Spinal cord (tissue), 10 donors: ENCODE data around the gene IGFALS. TPM values are rescaled to one million over a fixed set of nuclear protein-coding genes. Genes with fewer than 3 reads are reported as not detected.
"Not testable (repeated sequence)": the region's sequence is repeated elsewhere in the genome, so short reads cannot be mapped to it uniquely, and the experiment has no call there.

Experiments used
- DNase-seq, 6 donors: peaks; one replicate each; pipeline versions ENCODE4 v3.0.0 to v3.0.0-alpha.2; 2013 to 2015; ENCODE audit warnings: low spot score in 6 of 6, low read depth in 4 of 6
- H3K27ac ChIP-seq: one replicate; pipeline ENCODE4 v1.5.1; 2013; ENCODE audit warnings: low read depth, low read length, control low read depth
- H3K27me3 ChIP-seq: one replicate; pipeline ENCODE4 v1.6.1; 2013; ENCODE audit warnings: low read length; ENCODE audit not compliant: control insufficient read depth, insufficient read depth
- H3K36me3 ChIP-seq: one replicate; pipeline ENCODE4 v1.6.1; 2013; ENCODE audit warnings: low read length; ENCODE audit not compliant: control insufficient read depth, insufficient read depth
- H3K4me1 ChIP-seq: one replicate; pipeline ENCODE4 v1.6.1; 2013; ENCODE audit warnings: low read length; ENCODE audit not compliant: control insufficient read depth, insufficient read depth
- H3K4me3 ChIP-seq: one replicate; pipeline ENCODE4 v1.5.1; 2013; ENCODE audit warnings: low read depth, low read length, control low read depth
- H3K9me3 ChIP-seq: one replicate; pipeline ENCODE4 v1.6.1; 2013; ENCODE audit warnings: low read length; ENCODE audit not compliant: control insufficient read depth, insufficient read depth
- WGBS: methylation state at CpG from one replicate; pipeline ENCODE4 v1.1.5; 2013; ENCODE audit warnings: missing lambda C conversion rate; ENCODE audit not compliant: insufficient coverage; 5-methylcytosine and 5-hydroxymethylcytosine counted together
- polyA plus RNA-seq, 2 donors: library from polyadenylated mRNA; unstranded; fragments of 120-200 nt; gene quantifications; one replicate each; pipeline ENCODE4 v1.2.1, GENCODE V29; 2013; ENCODE audit not compliant: insufficient read length in 2 of 2
- total RNA-seq, 2 donors: library from RNA; depleted of rRNA in 1 of 2; stranded (reverse); fragments of 120-200 nt in 1 of 2; fragments of >200 nt in 1 of 2; gene quantifications; one replicate each; pipeline versions ENCODE4 v1.2.3 to v1.2.4, GENCODE V29; 2013 to 2014
- donor health status: healthy.

The IGFALS gene
- total and polyA plus RNA-seq, 4 donors, result 0.33 to 1.3 (median 0.39) TPM; not detected in 1

GRCh38 chr16:1807626-1808025 lies 14.1 kb upstream of the IGFALS start:
- Histone ChIP-seq H3K4me1 (no peaks in the 10 kb centered on the region), H3K27me3 (no peaks in the 10 kb centered on the region), H3K4me3 (no peak overlapping the region), H3K9me3 (no peaks in the 10 kb centered on the region), H3K27ac (no peak overlapping the region), H3K36me3 (peaks cover 50% of the 10 kb centered on the region)
- 85% methylated on average over 10 of the region's 10 CpGs for WGBS
- no peak for DNase-seq

DNA sequence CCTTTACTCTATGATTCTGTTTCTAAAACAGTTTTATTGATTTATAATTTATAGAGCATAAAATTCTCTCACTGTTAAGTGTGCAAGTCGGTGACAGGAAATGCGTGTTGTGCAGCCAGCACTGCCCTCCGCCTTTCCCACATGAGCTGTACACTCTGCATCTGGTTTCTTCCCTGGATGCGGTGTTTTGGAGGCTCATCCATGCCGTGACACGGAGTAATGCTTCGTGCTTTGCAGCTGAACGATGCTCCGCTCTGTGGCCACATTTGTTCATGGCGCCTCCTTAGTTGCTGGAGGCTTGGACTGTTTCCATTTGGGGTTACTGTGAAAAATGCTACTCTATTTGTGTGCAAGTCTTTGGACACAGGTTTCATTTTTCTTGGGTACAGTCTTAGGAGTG lies 7.2 kb upstream of the IGFALS start:
- no peak for DNase-seq
- WGBS, result 80% methylated on average over 10 of the region's 10 CpGs

DNA sequence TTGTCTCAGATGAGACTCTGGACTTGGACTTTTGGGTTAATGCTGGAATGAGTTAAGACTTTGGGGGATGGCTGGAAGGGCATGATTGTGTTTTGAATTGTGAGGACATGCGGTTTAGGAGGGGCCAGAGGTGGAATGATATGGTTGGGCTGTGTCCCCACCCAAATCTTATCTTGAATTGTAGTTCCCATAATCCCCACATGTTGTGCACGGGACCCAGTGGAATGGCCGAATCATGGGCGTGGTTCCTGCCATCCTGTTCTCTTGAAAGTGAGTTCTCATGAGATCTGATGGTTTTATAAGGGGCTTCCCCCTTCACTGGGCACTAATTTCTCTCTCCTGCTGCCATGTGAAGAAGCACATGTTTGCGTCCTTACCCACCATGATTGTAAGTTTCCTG lies 5.8 kb upstream of the IGFALS start:
- H3K4me3 ChIP-seq, result not testable (repeated sequence)
- no CpG with 5 or more reads among the region's 5 CpGs for WGBS

More for the DNA sequence above, 7.2 kb upstream of the IGFALS start:
- Histone ChIP-seq H3K9me3 (peaks cover 5% of the 10 kb centered on the region), H3K36me3 (peaks cover 5% of the 10 kb centered on the region), H3K27ac (no peak overlapping the region), H3K4me3 (no peak overlapping the region), H3K4me1 (no peaks in the 10 kb centered on the region), H3K27me3 (no peaks in the 10 kb centered on the region)

DNA sequence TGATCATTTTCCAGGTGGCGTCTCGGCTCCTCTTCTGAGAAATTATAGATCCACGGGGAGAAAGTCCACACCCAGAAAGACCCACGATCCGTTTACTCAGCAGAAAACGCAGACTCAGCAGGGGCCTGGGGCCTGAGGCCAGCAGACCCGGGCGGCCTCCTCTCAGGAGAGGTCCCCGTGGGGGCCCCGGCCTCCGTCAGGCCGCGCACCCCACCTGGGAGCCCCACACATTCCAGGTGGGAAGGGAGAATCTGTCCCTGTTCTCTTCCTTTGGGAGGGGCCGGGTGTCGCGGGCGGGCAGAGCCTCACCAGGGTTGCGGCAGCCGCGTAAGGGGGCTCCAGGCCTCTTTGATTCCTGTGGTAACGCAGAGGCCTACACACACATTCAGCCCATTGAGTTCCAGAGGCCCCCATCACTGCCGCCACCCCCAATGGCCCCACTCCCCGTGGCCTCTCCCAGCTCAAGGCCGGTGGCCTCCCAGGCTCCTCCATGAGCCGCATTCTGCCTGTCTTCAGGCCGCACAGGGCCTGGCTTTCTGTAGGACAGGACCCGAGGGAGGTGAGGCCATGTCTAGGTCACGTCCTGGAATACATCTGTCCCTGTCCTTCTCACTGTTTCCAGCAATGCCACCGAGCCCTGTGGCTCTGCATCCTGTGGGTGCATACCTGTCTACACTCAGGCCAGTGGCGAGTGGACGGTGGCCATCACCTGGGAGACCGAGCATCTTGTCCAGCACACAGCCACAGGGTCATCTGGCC lies 1.6 kb upstream of the IGFALS start:
- H3K27ac ChIP-seq, result no peak overlapping the region
- H3K27me3 ChIP-seq, result no peaks in the 10 kb centered on the region
- H3K4me1 ChIP-seq, result no peaks in the 10 kb centered on the region
- no peak for DNase-seq
- no peak overlapping the region for H3K4me3 ChIP-seq
- H3K36me3 ChIP-seq, result peaks cover 52% of the 10 kb centered on the region
- H3K9me3 ChIP-seq, result peaks cover 5% of the 10 kb centered on the region
- 84% methylated on average over 27 of the region's 32 CpGs for WGBS

More for the DNA sequence above, 5.8 kb upstream of the IGFALS start:
- not testable (repeated sequence) for H3K27me3 ChIP-seq, H3K9me3 ChIP-seq, H3K27ac ChIP-seq, DNase-seq, H3K4me1 ChIP-seq
- peaks cover 10% of the 10 kb centered on the region for H3K36me3 ChIP-seq

DNA sequence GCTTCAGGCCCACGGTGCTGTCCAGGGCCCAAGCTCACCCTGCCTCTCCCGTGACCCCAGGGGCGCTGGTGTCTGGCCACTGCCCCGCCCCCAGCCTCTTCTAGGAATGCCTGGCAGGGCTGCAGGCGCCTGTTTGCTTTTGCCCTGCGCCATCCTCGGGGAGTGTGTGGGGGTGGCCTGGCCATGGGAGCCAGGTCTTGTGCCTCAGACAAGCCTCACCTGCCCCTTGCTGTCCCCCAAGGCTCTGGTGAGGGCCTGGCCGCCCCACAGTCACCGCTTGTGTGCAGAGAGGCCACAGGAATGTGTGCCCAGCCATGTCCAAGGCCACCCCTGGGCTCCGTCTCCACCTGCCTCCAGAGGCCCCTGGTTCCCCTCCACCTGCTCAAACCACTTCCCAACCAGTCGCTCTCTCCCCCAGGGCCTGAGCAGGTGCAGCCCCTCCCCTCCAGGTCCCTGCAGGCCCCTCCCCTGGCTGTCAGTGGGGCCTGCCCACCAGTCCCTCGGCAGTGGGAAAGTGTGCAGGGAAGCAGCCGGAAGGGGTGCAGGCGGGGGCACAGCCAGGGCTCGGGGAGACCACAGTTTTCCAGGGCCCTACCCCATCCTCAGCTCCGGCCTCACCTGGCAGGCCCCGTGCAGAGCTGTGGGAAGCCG lies 841 bp upstream of the IGFALS start:
- WGBS, result 69% methylated on average over 18 of the region's 18 CpGs
- Histone ChIP-seq H3K27me3 (no peaks in the 10 kb centered on the region), H3K9me3 (peaks cover 5% of the 10 kb centered on the region), H3K4me3 (no peak overlapping the region), H3K4me1 (no peaks in the 10 kb centered on the region), H3K36me3 (peaks cover 59% of the 10 kb centered on the region), H3K27ac (no peak overlapping the region)
- DNase-seq, result no peak

GRCh38 chr16:1792836-1793577 lies 498 bp downstream of the IGFALS start:
- peaks cover 3% of the 10 kb centered on the region for H3K9me3 ChIP-seq
- H3K27me3 ChIP-seq, result no peaks in the 10 kb centered on the region
- H3K36me3 ChIP-seq, result peaks cover 72% of the 10 kb centered on the region
- no peak for DNase-seq
- H3K27ac ChIP-seq, result no peak overlapping the region
- H3K4me3 ChIP-seq, result no peak overlapping the region
- H3K4me1 ChIP-seq, result no peaks in the 10 kb centered on the region
- WGBS, result 89% methylated on average over 32 of the region's 33 CpGs

DNA sequence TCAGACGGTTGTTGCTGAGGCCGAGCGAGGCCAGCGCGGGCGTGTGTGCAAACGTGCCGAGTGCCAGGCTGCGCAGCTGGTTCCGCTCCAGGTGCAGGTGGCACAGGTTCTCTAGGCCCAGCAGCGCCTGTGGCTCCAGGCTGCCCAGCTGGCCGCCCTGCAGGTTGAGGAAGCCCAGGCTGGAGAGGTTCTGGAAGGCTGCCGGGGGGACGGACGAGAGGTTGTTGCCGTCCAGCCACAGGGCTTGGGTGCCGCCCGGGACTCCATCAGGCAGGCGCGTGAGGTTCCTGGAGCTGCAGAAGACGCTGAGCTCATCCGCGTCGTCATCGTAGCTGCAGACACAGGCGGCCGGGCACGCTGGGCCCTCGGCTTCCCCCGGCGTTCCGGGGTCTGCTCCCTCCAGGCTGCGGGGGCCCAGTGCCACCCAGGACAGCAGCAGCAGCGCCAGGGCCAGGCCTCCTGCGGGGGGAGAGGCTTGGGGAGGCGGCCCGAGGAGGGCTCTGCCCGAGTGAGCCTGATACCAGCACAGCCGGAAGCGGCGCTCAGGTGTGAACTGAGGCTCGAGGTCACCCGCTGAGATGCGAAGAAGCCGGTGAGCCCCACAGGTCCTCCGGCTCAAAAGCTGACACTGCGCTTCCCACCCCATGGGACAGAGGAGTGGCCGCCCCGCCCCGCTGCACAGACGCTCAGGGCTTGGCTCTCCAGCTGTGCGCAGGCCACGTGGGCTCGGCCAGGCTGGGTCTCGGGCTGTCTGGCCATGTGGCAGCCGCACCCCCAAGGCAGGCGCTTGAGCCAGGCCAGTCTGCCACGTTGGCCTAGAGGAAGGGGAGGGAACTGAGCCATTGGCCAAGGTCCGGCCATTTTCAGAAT lies 1.3 kb downstream of the IGFALS start:
- no peak overlapping the region for H3K4me3 ChIP-seq
- H3K27ac ChIP-seq, result no peak overlapping the region
- no peak for DNase-seq
- no peaks in the 10 kb centered on the region for H3K27me3 ChIP-seq
- WGBS, result 88% methylated on average over 59 of the region's 59 CpGs
- no peaks in the 10 kb centered on the region for H3K9me3 ChIP-seq
- no peaks in the 10 kb centered on the region for H3K4me1 ChIP-seq
- peaks cover 81% of the 10 kb centered on the region for H3K36me3 ChIP-seq

- H3K4me1 ChIP-seq, result no peaks in the 10 kb centered on the region
- H3K27ac ChIP-seq, result no peak overlapping the region
- DNase-seq, result no peak
- WGBS, result 96% methylated on average over 53 of the region's 53 CpGs
- peaks cover 89% of the 10 kb centered on the region for H3K36me3 ChIP-seq
- no peaks in the 10 kb centered on the region for H3K27me3 ChIP-seq
- H3K4me3 ChIP-seq, result no peak overlapping the region
- no peaks in the 10 kb centered on the region for H3K9me3 ChIP-seq
Measured at GRCh38 chr16:1791256-1791942, 2.1 kb downstream of the IGFALS start.
